Fibroblast of lung (primary cell): Measurements from ENCODE around the gene CLEC16A. TPM values are rescaled to one million over a fixed set of nuclear protein-coding genes. Genes with fewer than 3 reads are reported as not detected.

Experiments
- DNase-seq, 2 donors: peaks; one replicate each; pipeline versions ENCODE4 v3.0.0 to v3.0.0-alpha.2; 2010; ENCODE audit warnings: low read depth in 2 of 2
- H2AFZ ChIP-seq: 2 replicates; pipeline ENCODE4 v1.5.1; 2012; ENCODE audit warnings: low read length, control low read depth, inconsistent platforms
- H3K27ac ChIP-seq: 2 replicates; pipeline ENCODE4 v1.5.1; 2011; ENCODE audit warnings: low read length, control low read depth; ENCODE audit not compliant: insufficient read depth
- H3K27me3 ChIP-seq: 2 replicates; pipeline ENCODE4 v1.5.1; 2011; ENCODE audit warnings: mild to moderate bottlenecking, low read length; ENCODE audit not compliant: control insufficient read depth, insufficient read depth
- H3K36me3 ChIP-seq: 2 replicates; pipeline ENCODE4 v1.5.1; 2011; ENCODE audit warnings: low read length; ENCODE audit not compliant: control insufficient read depth, insufficient read depth
- H3K4me1 ChIP-seq: 2 replicates; pipeline ENCODE4 v1.5.1; 2011; ENCODE audit warnings: low read length; ENCODE audit not compliant: control insufficient read depth, insufficient read depth; ENCODE audit errors: extremely low read depth
- H3K4me2 ChIP-seq: 2 replicates; pipeline ENCODE4 v1.5.1; 2011; ENCODE audit warnings: low read length, control low read depth; ENCODE audit not compliant: insufficient read depth; ENCODE audit errors: extremely low read depth
- H3K4me3 ChIP-seq, 4 experiments: fragments of 200-600 bp in 1 of 4; sonication (generic) in 1 of 4; replicated peaks in 1 of 4; 2 replicates each; pipeline ENCODE4 v1.5.1; 2011 to 2016; ENCODE audit warnings: low read length in 4 of 4, low read depth in 3 of 4, mild to moderate bottlenecking in 3 of 4, control low read depth in 2 of 4, inconsistent platforms in 1 of 4, mixed read lengths in 1 of 4; ENCODE audit not compliant: insufficient read depth in 1 of 4; ENCODE audit errors: control extremely low read depth in 1 of 4
- H3K79me2 ChIP-seq: 2 replicates; pipeline ENCODE4 v1.5.1; 2012; ENCODE audit warnings: mild to moderate bottlenecking, low read length, inconsistent platforms; ENCODE audit not compliant: control insufficient read depth, insufficient read depth
- H3K9ac ChIP-seq: 2 replicates; pipeline ENCODE4 v1.5.1; 2011; ENCODE audit warnings: mild to moderate bottlenecking, low read length, control low read depth; ENCODE audit not compliant: insufficient read depth
- H3K9me3 ChIP-seq: 2 replicates; pipeline ENCODE4 v1.5.1; 2012; ENCODE audit warnings: low read depth, low read length; ENCODE audit not compliant: control insufficient read depth, insufficient read depth
- H4K20me1 ChIP-seq: 2 replicates; pipeline ENCODE4 v1.5.1; 2011; ENCODE audit warnings: low read length; ENCODE audit not compliant: control insufficient read depth, insufficient read depth; ENCODE audit errors: extremely low read depth
- CTCF ChIP-seq, 2 donors: IDR thresholded peaks in 1 of 2; conservative IDR thresholded peaks in 1 of 2; 1 replicate in 1 of 2; 2 replicates in 1 of 2; pipeline ENCODE4 v1.5.1; 2011 to 2012; ENCODE audit warnings: low read length in 2 of 2, control low read depth in 1 of 2, inconsistent platforms in 1 of 2, low read depth in 1 of 2, mild to moderate bottlenecking in 1 of 2
- EZH2 ChIP-seq: IDR thresholded peaks from 2 replicates; pipeline ENCODE4 v1.5.1; 2012; ENCODE audit warnings: low read length, control low read depth, mild to moderate bottlenecking; ENCODE audit errors: missing control alignments
- polyA plus RNA-seq, 2 donors: library from polyadenylated mRNA; depleted of rRNA in 1 of 2; stranded (reverse) in 1 of 2; unstranded in 1 of 2; fragments of >200 nt; gene quantifications; 2 replicates each; pipeline ENCODE4 v1.2.1, GENCODE V29; 2011 to 2012; ENCODE audit warnings: missing spikeins in 1 of 2
- total RNA-seq: library from RNA; depleted of rRNA; stranded (reverse); fragments of >200 nt; gene quantifications from 2 replicates; pipeline ENCODE4 v1.2.1, GENCODE V29; 2014

Gene CLEC16A
- total and polyA plus RNA-seq, 2 donors (not counting 1 experiment from before 2014, with no cell fraction given), result 9.1 to 22.0 TPM

GRCh38 chr16:11165894-11166665, 221.7 kb downstream of the CLEC16A start:
- Histone ChIP-seq H3K27ac (no peak overlapping the region), H3K27me3 (no peaks in the 10 kb centered on the region), H3K79me2 (no peaks in the 10 kb centered on the region), H3K4me2 (no peak overlapping the region), H3K36me3 (no peaks in the 10 kb centered on the region), H3K4me3 (no peak overlapping the region), H2AFZ (no peak overlapping the region), H3K4me1 (peaks cover 7% of the 10 kb centered on the region), H3K9ac (no peak overlapping the region), H3K9me3 (no peaks in the 10 kb centered on the region), H4K20me1 (no peaks in the 10 kb centered on the region)
- DNase-seq, result no peak
- TF ChIP-seq CTCF (conservative IDR thresholded peaks at IDR 0.05 in 1 of 2, IDR thresholded peaks at IDR 0.05 in 1 of 2; ENCODE audit: low read depth in 1 of 2, low read length in 2 of 2) (no peak), EZH2 (no peak)

GRCh38 chr16:11167581-11167980, 223.2 kb downstream of the CLEC16A start:
- H3K9me3 ChIP-seq, result no peaks in the 10 kb centered on the region
- DNase-seq, result no peak
- no peaks in the 10 kb centered on the region for H3K27me3 ChIP-seq
- H3K4me1 ChIP-seq, result no peaks in the 10 kb centered on the region
- no peaks in the 10 kb centered on the region for H3K79me2 ChIP-seq
- no peak overlapping the region for H3K4me3 ChIP-seq
- no peak overlapping the region for H3K4me2 ChIP-seq
- H2AFZ ChIP-seq, result no peak overlapping the region
- no peak for TF ChIP-seq CTCF (conservative IDR thresholded peaks at IDR 0.05 in 1 of 2, IDR thresholded peaks at IDR 0.05 in 1 of 2; ENCODE audit: low read depth in 1 of 2, low read length in 2 of 2)
- TF ChIP-seq EZH2, result no peak
- no peak overlapping the region for H3K9ac ChIP-seq
- no peak overlapping the region for H3K27ac ChIP-seq
- no peaks in the 10 kb centered on the region for H3K36me3 ChIP-seq
- H4K20me1 ChIP-seq, result no peaks in the 10 kb centered on the region

DNA sequence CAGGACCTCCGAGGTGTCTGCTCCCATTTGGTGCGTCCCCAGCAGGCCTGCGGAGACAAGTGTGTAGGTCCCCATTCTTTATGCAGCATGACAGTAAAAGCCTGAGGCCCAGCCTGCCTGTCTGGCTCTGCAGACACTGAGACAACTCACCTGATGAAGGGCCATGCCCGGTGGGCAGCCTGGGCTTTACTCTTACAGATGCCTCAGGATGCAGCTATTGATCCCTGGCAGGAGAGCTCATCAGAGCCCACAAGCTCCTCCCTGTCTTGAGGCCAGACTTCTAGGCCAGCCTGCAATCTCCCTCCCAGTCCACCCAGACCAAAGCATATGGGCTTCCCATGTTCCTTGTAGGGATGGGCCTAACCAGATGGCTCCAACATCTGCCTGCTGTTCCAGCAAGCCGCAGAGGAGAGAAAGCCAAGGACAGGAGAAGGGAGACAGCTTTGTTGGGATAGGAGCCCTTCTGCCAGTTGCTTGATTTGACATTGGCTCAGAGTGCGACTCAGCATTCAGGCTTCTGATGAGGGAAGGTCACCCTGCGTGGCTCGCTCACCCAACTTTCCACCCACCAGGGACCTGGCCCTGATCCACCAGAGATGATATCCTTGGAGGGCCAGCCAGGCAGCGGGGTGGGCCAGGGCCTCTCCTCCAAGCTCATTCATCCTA, 224.2 kb downstream of the CLEC16A start:
- no peak overlapping the region for H3K9ac ChIP-seq
- no peaks in the 10 kb centered on the region for H3K36me3 ChIP-seq
- no peak overlapping the region for H2AFZ ChIP-seq
- DNase-seq, result peak in 1 of 2 donors; percentile 31
- no peaks in the 10 kb centered on the region for H3K9me3 ChIP-seq
- H3K79me2 ChIP-seq, result no peaks in the 10 kb centered on the region
- no peak overlapping the region for H3K27ac ChIP-seq
- H3K4me2 ChIP-seq, result no peak overlapping the region
- H4K20me1 ChIP-seq, result no peaks in the 10 kb centered on the region
- H3K27me3 ChIP-seq, result no peaks in the 10 kb centered on the region
- no peak for TF ChIP-seq CTCF (conservative IDR thresholded peaks at IDR 0.05 in 1 of 2, IDR thresholded peaks at IDR 0.05 in 1 of 2; ENCODE audit: low read depth in 1 of 2, low read length in 2 of 2)
- TF ChIP-seq EZH2, result no peak
- H3K4me3 ChIP-seq, result no peak overlapping the region
- H3K4me1 ChIP-seq, result no peaks in the 10 kb centered on the region
